ENCODE data around the gene ADGRF4. TPM values are rescaled to one million over a fixed set of nuclear protein-coding genes. Genes with fewer than 3 reads are reported as not detected.

ADGRF4 gene
- total and polyA plus RNA-seq, 11 donors = 0.06 to 0.60 (median 0.25) TPM; not detected in 6

DNA sequence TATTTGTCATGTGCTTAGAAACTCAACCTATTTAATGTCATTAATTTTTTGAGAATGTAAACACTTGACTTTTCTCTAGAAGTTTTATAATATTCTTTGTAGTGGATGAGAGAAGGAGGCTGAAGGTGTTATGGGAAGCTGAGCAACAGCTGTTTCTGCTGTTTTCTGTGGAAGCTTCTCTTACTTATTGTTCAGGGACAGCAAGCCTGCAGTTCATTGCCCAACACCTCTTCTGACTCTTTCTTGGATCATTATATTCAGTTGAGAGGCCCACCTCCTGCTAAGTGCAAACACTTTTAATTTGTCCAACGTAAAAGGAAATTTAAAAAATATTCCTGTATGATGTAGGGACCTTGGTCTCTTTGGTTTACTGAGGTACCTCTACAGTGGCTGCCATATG, 12.0 kb upstream of the ADGRF4 start:
- intact Hi-C loops (cut with DNase I) = no loop called here
- DNase-seq = no peak
- H3K9me3 ChIP-seq = no peaks in the 10 kb centered on the region
- H3K27ac ChIP-seq = no peak overlapping the region
- H3K27me3 ChIP-seq = no peaks in the 10 kb centered on the region
- no peak for TF ChIP-seq POLR2A (IDR thresholded peaks at IDR 0.05)
- TF ChIP-seq, protein P1, sequence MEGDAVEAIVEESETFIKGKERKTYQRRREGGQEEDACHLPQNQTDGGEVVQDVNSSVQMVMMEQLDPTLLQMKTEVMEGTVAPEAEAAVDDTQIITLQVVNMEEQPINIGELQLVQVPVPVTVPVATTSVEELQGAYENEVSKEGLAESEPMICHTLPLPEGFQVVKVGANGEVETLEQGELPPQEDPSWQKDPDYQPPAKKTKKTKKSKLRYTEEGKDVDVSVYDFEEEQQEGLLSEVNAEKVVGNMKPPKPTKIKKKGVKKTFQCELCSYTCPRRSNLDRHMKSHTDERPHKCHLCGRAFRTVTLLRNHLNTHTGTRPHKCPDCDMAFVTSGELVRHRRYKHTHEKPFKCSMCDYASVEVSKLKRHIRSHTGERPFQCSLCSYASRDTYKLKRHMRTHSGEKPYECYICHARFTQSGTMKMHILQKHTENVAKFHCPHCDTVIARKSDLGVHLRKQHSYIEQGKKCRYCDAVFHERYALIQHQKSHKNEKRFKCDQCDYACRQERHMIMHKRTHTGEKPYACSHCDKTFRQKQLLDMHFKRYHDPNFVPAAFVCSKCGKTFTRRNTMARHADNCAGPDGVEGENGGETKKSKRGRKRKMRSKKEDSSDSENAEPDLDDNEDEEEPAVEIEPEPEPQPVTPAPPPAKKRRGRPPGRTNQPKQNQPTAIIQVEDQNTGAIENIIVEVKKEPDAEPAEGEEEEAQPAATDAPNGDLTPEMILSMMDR (IDR thresholded peaks at IDR 0.05) = no peak
- peaks cover 0 to 5% (median 0%) of the 10 kb centered on the region in 12 donors for H3K4me1 ChIP-seq
- WGBS, 4 donors = 54 to 70% (median 65%) methylated on average over 1 of the region's 1 CpG
- H3K36me3 ChIP-seq = no peaks in the 10 kb centered on the region
- ATAC-seq = no peak
- no peak overlapping the region for H3K4me3 ChIP-seq

- TF ChIP-seq, protein P1 (IDR thresholded peaks at IDR 0.05) = no peak
- no peak for TF ChIP-seq POLR2A (IDR thresholded peaks at IDR 0.05)
- Histone ChIP-seq H3K27ac (no peak overlapping the region), H3K36me3 (no peaks in the 10 kb centered on the region), H3K4me1 (peaks cover 0 to 5% (median 0%) of the 10 kb centered on the region in 12 donors), H3K27me3 (no peaks in the 10 kb centered on the region), H3K4me3 (no peak overlapping the region), H3K9me3 (no peaks in the 10 kb centered on the region)
- intact Hi-C loops (cut with DNase I) = no loop called here
- ATAC-seq = no peak
- 78 to 100% (median 94%) methylated on average over 2 of the region's 2 CpGs for WGBS, 4 donors
- DNase-seq = no peak
These were observed 10.9 kb upstream of the ADGRF4 start for GRCh38 chr6:47687432-47687831.

- no peak for TF ChIP-seq POLR2A (IDR thresholded peaks at IDR 0.05)
- TF ChIP-seq, protein P1 (IDR thresholded peaks at IDR 0.05) = no peak
- DNase-seq = no peak
- Histone ChIP-seq H3K4me1 (peaks cover 0 to 5% (median 0%) of the 10 kb centered on the region in 12 donors), H3K4me3 (no peak overlapping the region), H3K27ac (no peak overlapping the region), H3K9me3 (no peaks in the 10 kb centered on the region), H3K36me3 (no peaks in the 10 kb centered on the region), H3K27me3 (no peaks in the 10 kb centered on the region)
- 77 to 87% (median 85%) methylated on average over 2 of the region's 2 CpGs for WGBS, 4 donors
- no peak for ATAC-seq
- intact Hi-C loops (cut with DNase I) = no loop called here
These were observed 8.2 kb upstream of the ADGRF4 start for GRCh38 chr6:47690214-47690613.

- ATAC-seq (no peak), DNase-seq (no peak)
- intact Hi-C loops (cut with DNase I) = no loop called here
- H3K36me3 ChIP-seq = no peaks in the 10 kb centered on the region
- H3K9me3 ChIP-seq = no peaks in the 10 kb centered on the region
- no peak overlapping the region for H3K4me3 ChIP-seq
- 51 to 58% (median 54%) methylated on average over 2 of the region's 2 CpGs for WGBS, 4 donors
- no peak overlapping the region for H3K27ac ChIP-seq
- no peaks in the 10 kb centered on the region for H3K27me3 ChIP-seq
- TF ChIP-seq, protein P1 (IDR thresholded peaks at IDR 0.05) = no peak
- TF ChIP-seq POLR2A (IDR thresholded peaks at IDR 0.05) = no peak
- H3K4me1 ChIP-seq = peaks cover 0 to 5% (median 0%) of the 10 kb centered on the region in 12 donors
These were observed 7.6 kb upstream of the ADGRF4 start for GRCh38 chr6:47690791-47691190.
